Thyroid gland (tissue), 4 donors: ENCODE data around the gene ELAVL1. TPM values are rescaled to one million over a fixed set of nuclear protein-coding genes. Genes with fewer than 3 reads are reported as not detected.

Experiments used
- DNase-seq, 2 donors: peaks; one replicate each; pipeline ENCODE4 v3.0.0-alpha.2; 2019
- H3K27ac ChIP-seq, 3 donors: fragments of 200-600 bp; sonication (generic); 1 replicate in 2 of 3; 2 replicates in 1 of 3; pipeline ENCODE4 v1.5.1; 2016 to 2019; ENCODE audit warnings: mild to moderate bottlenecking in 1 of 3, moderate library complexity in 1 of 3
- H3K27me3 ChIP-seq: fragments of 200-600 bp; sonication (generic); one replicate; pipeline ENCODE4 v1.5.1; 2019
- H3K36me3 ChIP-seq, 2 donors: fragments of 200-600 bp; sonication (generic); one replicate each; pipeline ENCODE4 v1.5.1; 2016 to 2019
- H3K4me1 ChIP-seq, 2 donors: fragments of 200-600 bp; sonication (generic); one replicate each; pipeline ENCODE4 v1.5.1; 2017 to 2019
- H3K4me3 ChIP-seq, 3 donors: fragments of 200-600 bp; sonication (generic); replicated peaks in 1 of 3; 1 replicate in 2 of 3; 2 replicates in 1 of 3; pipeline ENCODE4 v1.5.1; 2016; ENCODE audit warnings: mild to moderate bottlenecking in 1 of 3
- H3K9me3 ChIP-seq: fragments of 200-600 bp; sonication (generic); one replicate; pipeline ENCODE4 v1.5.1; 2017
- CTCF ChIP-seq, 6 experiments: fragments of 200-600 bp in 3 of 6; fragments of 450-650 bp in 3 of 6; sonication (generic) in 3 of 6; IDR thresholded peaks; one replicate each; pipeline ENCODE4 v1.5.1; 2016 to 2019; ENCODE audit warnings: antibody characterized with exemption in 6 of 6, mild to moderate bottlenecking in 2 of 6, inconsistent platforms in 1 of 6, moderate library complexity in 1 of 6
- POLR2A ChIP-seq, 2 donors: fragments of 450-650 bp; IDR thresholded peaks; one replicate each; pipeline ENCODE4 v1.6.1; 2017; ENCODE audit warnings: antibody characterized with exemption in 2 of 2, mild to moderate bottlenecking in 2 of 2, moderate library complexity in 1 of 2
- WGBS, 2 donors: methylation state at CpG; one replicate each; pipeline ENCODE4 v1.1.5; 2017; 5-methylcytosine and 5-hydroxymethylcytosine counted together
- intact Hi-C: fragments of 100-400 bp; cut with DNase I; formaldehyde crosslinking; loops from one replicate; pipeline ENCODE4 v1.15.1; 2023
- total RNA-seq, 4 donors: library from RNA; depleted of rRNA; stranded (reverse); fragments of >200 nt; gene quantifications; one replicate each; pipeline ENCODE4 v1.2.3, GENCODE V29; 2016

ELAVL1 gene
- total RNA-seq, 4 donors from 2014 or later: 24.2 to 46.7 (median 42.4) TPM

- H3K4me1 ChIP-seq: peaks cover 0 to 4% of the 10 kb centered on the region in 2 donors
- intact Hi-C loops: no loop called here
- no peaks in the 10 kb centered on the region for H3K27me3 ChIP-seq
- H3K4me3 ChIP-seq: no peak overlapping the region
- DNase-seq: no peak
- H3K9me3 ChIP-seq: no peaks in the 10 kb centered on the region
- TF ChIP-seq POLR2A (IDR thresholded peaks at IDR 0.05) (no peak), CTCF (IDR thresholded peaks at IDR 0.05) (no peak)
- WGBS, 2 donors: 87 to 91% methylated on average over 9 to 13 of the region's 13 CpGs
- H3K27ac ChIP-seq: no peak overlapping the region
- H3K36me3 ChIP-seq: peaks cover 21 to 27% of the 10 kb centered on the region in 2 donors
Observed at GRCh38 chr19:7980168-7980567, 25.3 kb downstream of the ELAVL1 start.

- Histone ChIP-seq H3K27ac (no peak overlapping the region), H3K4me1 (peaks cover 0 to 4% of the 10 kb centered on the region in 2 donors), H3K9me3 (no peaks in the 10 kb centered on the region), H3K27me3 (no peaks in the 10 kb centered on the region), H3K36me3 (peaks cover 21 to 27% of the 10 kb centered on the region in 2 donors), H3K4me3 (no peak overlapping the region)
- intact Hi-C loops: no loop called here
- TF ChIP-seq POLR2A (IDR thresholded peaks at IDR 0.05) (no peak), CTCF (IDR thresholded peaks at IDR 0.05) (no peak)
- WGBS, 2 donors: 98 to 100% methylated on average over 1 to 8 of the region's 8 CpGs
- DNase-seq: no peak
Observed at GRCh38 chr19:7979559-7979958, 25.9 kb downstream of the ELAVL1 start.

GRCh38 chr19:7979011-7979410 lies 26.4 kb downstream of the ELAVL1 start:
- no peak overlapping the region for H3K4me3 ChIP-seq
- DNase-seq: no peak
- TF ChIP-seq CTCF (IDR thresholded peaks at IDR 0.05) (no peak), POLR2A (IDR thresholded peaks at IDR 0.05) (no peak)
- H3K27ac ChIP-seq: no peak overlapping the region
- intact Hi-C loops: no loop called here
- H3K9me3 ChIP-seq: no peaks in the 10 kb centered on the region
- peaks cover 0 to 4% of the 10 kb centered on the region in 2 donors for H3K4me1 ChIP-seq
- whole genome bisulfite sequencing, 2 donors: 90% methylated on average over 2 to 8 of the region's 10 CpGs
- peaks cover 21 to 27% of the 10 kb centered on the region in 2 donors for H3K36me3 ChIP-seq
- H3K27me3 ChIP-seq: no peaks in the 10 kb centered on the region

- peaks cover 21 to 31% of the 10 kb centered on the region in 2 donors for H3K36me3 ChIP-seq
- intact Hi-C loops: no loop called here
- peak in 1 of 2 donors; percentile 19 for DNase-seq
- no peaks in the 10 kb centered on the region for H3K27me3 ChIP-seq
- TF ChIP-seq POLR2A (IDR thresholded peaks at IDR 0.05) (no peak), CTCF (IDR thresholded peaks at IDR 0.05) (no peak)
- H3K27ac ChIP-seq: no peak overlapping the region
- H3K4me1 ChIP-seq: peaks cover 0 to 4% of the 10 kb centered on the region in 2 donors
- WGBS, 2 donors: 78 to 79% methylated on average over 12 of the region's 12 CpGs
- H3K9me3 ChIP-seq: no peaks in the 10 kb centered on the region
- no peak overlapping the region for H3K4me3 ChIP-seq
Observed at GRCh38 chr19:7978179-7978825, 27.1 kb downstream of the ELAVL1 start.

- no peaks in the 10 kb centered on the region for H3K9me3 ChIP-seq
- no peaks in the 10 kb centered on the region for H3K27me3 ChIP-seq
- peaks cover 21 to 36% of the 10 kb centered on the region in 2 donors for H3K36me3 ChIP-seq
- intact Hi-C loops: no loop called here
- H3K27ac ChIP-seq: no peak overlapping the region
- H3K4me3 ChIP-seq: no peak overlapping the region
- WGBS, 2 donors: 93 to 96% methylated on average over 6 of the region's 6 CpGs
- peaks cover 0 to 4% of the 10 kb centered on the region in 2 donors for H3K4me1 ChIP-seq
- TF ChIP-seq CTCF (IDR thresholded peaks at IDR 0.05) (no peak), POLR2A (IDR thresholded peaks at IDR 0.05) (no peak)
- no peak for DNase-seq
Observed at GRCh38 chr19:7977723-7978040, 27.8 kb downstream of the ELAVL1 start.
